ENCODE measurements around the gene APIP.

- TF ChIP-seq HCFC1 (IDR thresholded peaks at IDR 0.05; ENCODE audit: low read length) (no peak), PAX8 (IDR thresholded peaks at IDR 0.05) (no peak), CTCF (IDR thresholded peaks at IDR 0.05 in 2 of 3, conservative IDR thresholded peaks at IDR 0.05 in 1 of 3; ENCODE audit: control insufficient read depth in 2 of 3, extremely low read depth in 1 of 3, insufficient read depth in 1 of 3, low read depth in 3 of 3, low read length in 3 of 3) (no peak), EP300 (IDR thresholded peaks at IDR 0.05; ENCODE audit: borderline replicate concordance in 1 of 2, control insufficient read depth in 1 of 2, low read depth in 2 of 2, low read length in 2 of 2) (no peak), TCF7 (IDR thresholded peaks at IDR 0.05; ENCODE audit: borderline replicate concordance) (no peak), BCL11A (IDR thresholded peaks at IDR 0.05; ENCODE audit: low read depth, low read length) (no peak), RCOR1 (conservative IDR thresholded peaks at IDR 0.05; ENCODE audit: low read depth, low read length) (no peak), POLR2AphosphoS5 (IDR thresholded peaks at IDR 0.05; ENCODE audit: low read length) (no peak)
Observed at GRCh38 chr11:34928960-34929680, 12.9 kb upstream of the APIP start.
